Stimulated activated naive CD4-positive, alpha-beta T cell treated with Interleukin-2 at 50 U/mL for 16 hours (primary cell): ENCODE results near the gene CRYBG1.
"Not testable (repeated sequence)": the region's sequence is repeated elsewhere in the genome, so short reads cannot be mapped to it uniquely, and the experiment has no call there.

Experiments
- DNase-seq: peaks from one replicate; lab custom pipeline; 2025; lab: John Stamatoyannopoulos, UW

CRYBG1 gene

GRCh38 chr6:106555767-106556166, 195.2 kb downstream of the CRYBG1 start:
- no peak for DNase-seq

- no peak for DNase-seq
These were observed 195.9 kb downstream of the CRYBG1 start for GRCh38 chr6:106556368-106556960.

GRCh38 chr6:106557837-106558236, 197.3 kb downstream of the CRYBG1 start:
- no peak for DNase-seq

- DNase-seq: no peak
These were observed 197.8 kb downstream of the CRYBG1 start for GRCh38 chr6:106558364-106558763.

- DNase-seq: not testable (repeated sequence)
These were observed 199.1 kb downstream of the CRYBG1 start for GRCh38 chr6:106559659-106560058.

- no peak for DNase-seq
These were observed 200.6 kb downstream of the CRYBG1 start for GRCh38 chr6:106560996-106561685.

- no peak for DNase-seq
These were observed 201.3 kb downstream of the CRYBG1 start for GRCh38 chr6:106561686-106562405.

GRCh38 chr6:106563614-106564013, 203.1 kb downstream of the CRYBG1 start:
- DNase-seq: no peak

GRCh38 chr6:106564476-106564875, 204.0 kb downstream of the CRYBG1 start:
- DNase-seq: no peak

GRCh38 chr6:106568530-106568929, 208.0 kb downstream of the CRYBG1 start:
- DNase-seq: no peak

GRCh38 chr6:106569428-106569827, 208.9 kb downstream of the CRYBG1 start:
- no peak for DNase-seq

- DNase-seq: no peak
These were observed 211.9 kb downstream of the CRYBG1 start for GRCh38 chr6:106572436-106572835.

- no peak for DNase-seq
These were observed 212.5 kb downstream of the CRYBG1 start for GRCh38 chr6:106572875-106573585.

- no peak for DNase-seq
These were observed 214.4 kb downstream of the CRYBG1 start for GRCh38 chr6:106574741-106575458.

GRCh38 chr6:106579281-106579680, 218.8 kb downstream of the CRYBG1 start:
- no peak for DNase-seq

- DNase-seq: no peak
These were observed 221.0 kb downstream of the CRYBG1 start for GRCh38 chr6:106581468-106581867.

- no peak for DNase-seq
These were observed 226.4 kb downstream of the CRYBG1 start for GRCh38 chr6:106586815-106587415.

GRCh38 chr6:106588937-106589336, 228.4 kb downstream of the CRYBG1 start:
- not testable (repeated sequence) for DNase-seq

- DNase-seq: no peak
These were observed 230.8 kb downstream of the CRYBG1 start for GRCh38 chr6:106591111-106591825.

GRCh38 chr6:106599440-106599839, 238.9 kb downstream of the CRYBG1 start:
- no peak for DNase-seq

GRCh38 chr6:106600329-106600728, 239.8 kb downstream of the CRYBG1 start:
- DNase-seq: no peak
